ENCODE results near the gene PTGER2. TPM values are rescaled to one million over a fixed set of nuclear protein-coding genes. Genes with fewer than 3 reads are reported as not detected.

Gene PTGER2
- total and polyA plus RNA-seq, 2 of the 13 experiments (the other 11 are each of a cell fraction or from before 2014, with no cell fraction given) = not detected

- WGBS (ENCODE audit: low lambda C conversion rate) = 49% methylated on average over 2 of the region's 2 CpGs
- DNase-seq (ENCODE audit: low spot score) = no peak
- H3K4me3 ChIP-seq (replicated peaks in 1 of 3; ENCODE audit: insufficient read depth in 1 of 3, low read depth in 2 of 3, low read length in 3 of 3) = no peak overlapping the region
- TF ChIP-seq MAFK (conservative IDR thresholded peaks at IDR 0.05 in 1 of 2, IDR thresholded peaks at IDR 0.05 in 1 of 2; ENCODE audit: low read length in 2 of 2) (peak in 1 of 2 experiments; percentile 31; a peak in 2 of 4 replicates), MAFF (IDR thresholded peaks at IDR 0.05; ENCODE audit: low read depth, low read length) (0 out of 2 replicates have a peak, but pooled peaks have one; percentile 2), SMARCE1 (IDR thresholded peaks at IDR 0.05; ENCODE audit: borderline replicate concordance) (no peak)
- no TSS peak for BruUV-seq (replicated peaks)
- H4K20me1 ChIP-seq (ENCODE audit: insufficient read depth, low read length) = no peaks in the 10 kb centered on the region
- peak overlapping the region; percentile 29 for H3K4me2 ChIP-seq (ENCODE audit: low read depth, low read length)
- H2AFZ ChIP-seq (ENCODE audit: low read length) = no peak overlapping the region
- ChIA-PET CTCF (ENCODE audit: low intra/inter-chr PET ratio, low total read pairs) (no interaction called here), POLR2A (no interaction called here)
- H3K4me1 ChIP-seq (ENCODE audit: insufficient read depth, low read length) = peaks cover 22% of the 10 kb centered on the region
- no peak overlapping the region; the same call in 1 of the 2 replicates for H3K9ac ChIP-seq (ENCODE audit: insufficient read depth, low read depth, low read length)
- peak overlapping the region; percentile 17 for H3K27ac ChIP-seq (ENCODE audit: extremely low read length, insufficient read depth, low read length)
- in situ Hi-C loops (cut with HindIII; ENCODE audit: extremely low pct_ligation_motif_present, low pct_unique_long_range_greater_than_20kb) (no loop called here), intact Hi-C loops (cut with micrococcal nuclease; ENCODE audit: unreplicated experiment) (loop anchor here (5.0 kb wide), 1 partner anchor 244 kb away; the partner anchor contains the start of genes GPR137C and TXNDC16)
- FAIRE-seq = no peak
- H3K27me3 ChIP-seq (ENCODE audit: control insufficient read depth in 1 of 2, insufficient read depth in 2 of 2, low read length in 2 of 2) = no peaks in the 10 kb centered on the region
- no peaks in the 10 kb centered on the region for H3K9me3 ChIP-seq (ENCODE audit: low read length)
- ATAC-seq = peak; percentile 36
- H3K79me2 ChIP-seq (ENCODE audit: insufficient read depth, low read length) = no peaks in the 10 kb centered on the region
- no peaks in the 10 kb centered on the region for H3K36me3 ChIP-seq (replicated peaks in 1 of 2; ENCODE audit: control insufficient read depth in 1 of 2, insufficient read depth in 2 of 2, low read length in 2 of 2)
Observed at GRCh38 chr14:52307905-52308304, 6.2 kb upstream of the PTGER2 start.

GRCh38 chr14:52310541-52310940, 3.6 kb upstream of the PTGER2 start:
- no peaks in the 10 kb centered on the region for H3K27me3 ChIP-seq (ENCODE audit: control insufficient read depth in 1 of 2, insufficient read depth in 2 of 2, low read length in 2 of 2)
- in situ Hi-C loops (cut with HindIII; ENCODE audit: extremely low pct_ligation_motif_present, low pct_unique_long_range_greater_than_20kb) (no loop called here), intact Hi-C loops (cut with micrococcal nuclease; ENCODE audit: unreplicated experiment) (no loop called here)
- no peak for ATAC-seq
- no peak for TF ChIP-seq ZNF274 (CRISPR knock-in tag; IDR thresholded peaks at IDR 0.05)
- no peak for TF ChIP-seq MIXL1 (CRISPR knock-in tag; IDR thresholded peaks at IDR 0.05)
- TF ChIP-seq PRPF4 (IDR thresholded peaks at IDR 0.05; ENCODE audit: low read depth, low read length, poor library complexity, severe bottlenecking) = no peak
- no peak for TF ChIP-seq ZNF234 (CRISPR knock-in tag; conservative IDR thresholded peaks at IDR 0.05)
- no peak for TF ChIP-seq ZKSCAN1 (IDR thresholded peaks at IDR 0.05; ENCODE audit: low read length)
- no peak for TF ChIP-seq CENPT (CRISPR knock-in tag; IDR thresholded peaks at IDR 0.05; ENCODE audit: low read depth)
- TF ChIP-seq SOX13 (IDR thresholded peaks at IDR 0.05) = no peak
- no peak for TF ChIP-seq SOX13 (CRISPR knock-in tag; conservative IDR thresholded peaks at IDR 0.05 in 1 of 2, IDR thresholded peaks at IDR 0.05 in 1 of 2)
- no peak for TF ChIP-seq PHF5A (CRISPR knock-in tag; IDR thresholded peaks at IDR 0.05; ENCODE audit: low read depth, unreplicated experiment)
- no peak for TF ChIP-seq ZBTB38 (CRISPR knock-in tag; IDR thresholded peaks at IDR 0.05)
- no peak for TF ChIP-seq ZNF44 (CRISPR knock-in tag; IDR thresholded peaks at IDR 0.05)
- no peak for TF ChIP-seq TOPORS (CRISPR knock-in tag; IDR thresholded peaks at IDR 0.05)
- no peak for TF ChIP-seq THYN1 (CRISPR knock-in tag; IDR thresholded peaks at IDR 0.05; ENCODE audit: borderline replicate concordance, low read depth)
- no peak for TF ChIP-seq TBP (CRISPR knock-in tag; IDR thresholded peaks at IDR 0.05)
- H3K36me3 ChIP-seq (replicated peaks in 1 of 2; ENCODE audit: control insufficient read depth in 1 of 2, insufficient read depth in 2 of 2, low read length in 2 of 2) = no peaks in the 10 kb centered on the region
- H3K9ac ChIP-seq (ENCODE audit: insufficient read depth, low read depth, low read length) = no peak overlapping the region
- FAIRE-seq = no peak
- no peak overlapping the region for H3K27ac ChIP-seq (ENCODE audit: extremely low read length, insufficient read depth, low read length)
- peaks cover 22% of the 10 kb centered on the region for H3K4me1 ChIP-seq (ENCODE audit: insufficient read depth, low read length)
- no peak overlapping the region for H3K4me3 ChIP-seq (replicated peaks in 1 of 3; ENCODE audit: insufficient read depth in 1 of 3, low read depth in 2 of 3, low read length in 3 of 3)
- 30% methylated on average over 3 of the region's 3 CpGs for WGBS (ENCODE audit: low lambda C conversion rate)
- no peaks in the 10 kb centered on the region for H3K79me2 ChIP-seq (ENCODE audit: insufficient read depth, low read length)
- ChIA-PET CTCF (ENCODE audit: low intra/inter-chr PET ratio, low total read pairs) (no interaction called here), POLR2A (no interaction called here)
- no peak overlapping the region for H3K4me2 ChIP-seq (ENCODE audit: low read depth, low read length)
- no peaks in the 10 kb centered on the region for H4K20me1 ChIP-seq (ENCODE audit: insufficient read depth, low read length)
- no peaks in the 10 kb centered on the region for H3K9me3 ChIP-seq (ENCODE audit: low read length)
- DNase-seq (ENCODE audit: low spot score) = no peak
- no peak overlapping the region for H2AFZ ChIP-seq (ENCODE audit: low read length)
- no TSS peak for BruUV-seq (replicated peaks)
